GM10847 (cell line): Measurements from ENCODE around the gene TNS4.

ENCODE experiments used
- POLR2A ChIP-seq: IDR thresholded peaks from 2 replicates; pipeline ENCODE4 v1.6.1; 2011; ENCODE audit not compliant: insufficient read length; ENCODE audit errors: extremely low read depth

Gene TNS4

GRCh38 chr17:40538019-40538935 is 36.9 kb upstream of the TNS4 start:
- TF ChIP-seq POLR2A, result no peak

GRCh38 chr17:40536295-40537171 is 35.1 kb upstream of the TNS4 start:
- TF ChIP-seq POLR2A, result no peak

GRCh38 chr17:40535924-40536294 is 34.5 kb upstream of the TNS4 start:
- no peak for TF ChIP-seq POLR2A

GRCh38 chr17:40535438-40535837 is 34.0 kb upstream of the TNS4 start:
- TF ChIP-seq POLR2A, result no peak

- TF ChIP-seq POLR2A, result no peak
Measured at GRCh38 chr17:40534371-40535189, 33.2 kb upstream of the TNS4 start.

- no peak for TF ChIP-seq POLR2A
Measured at GRCh38 chr17:40533896-40534295, 32.5 kb upstream of the TNS4 start.

- TF ChIP-seq POLR2A, result no peak
Measured at GRCh38 chr17:40532520-40533253, 31.3 kb upstream of the TNS4 start.

GRCh38 chr17:40531051-40531991 is 29.9 kb upstream of the TNS4 start:
- no peak for TF ChIP-seq POLR2A

GRCh38 chr17:40530531-40530994 is 29.1 kb upstream of the TNS4 start:
- TF ChIP-seq POLR2A, result no peak

- no peak for TF ChIP-seq POLR2A
Measured at GRCh38 chr17:40529991-40530390, 28.6 kb upstream of the TNS4 start.

- TF ChIP-seq POLR2A, result no peak
Measured at GRCh38 chr17:40528692-40529417, 27.4 kb upstream of the TNS4 start.

GRCh38 chr17:40526668-40527067 is 25.2 kb upstream of the TNS4 start:
- TF ChIP-seq POLR2A, result no peak

GRCh38 chr17:40525294-40525693 is 23.9 kb upstream of the TNS4 start:
- TF ChIP-seq POLR2A, result no peak
